Stimulated activated CD4-positive, alpha-beta T cell treated with anti-CD3 and anti-CD28 coated beads, Interleukin-12 subunit alpha, Interleukin-12 subunit beta, amount 100 ng/mL, for 4 hours (primary cell): Measurements from ENCODE around the gene EGFL7.

ENCODE experiments used
- DNase-seq: peaks from one replicate; pipeline ENCODE4 v3.0.0-alpha.2; 2020

The EGFL7 gene

GRCh38 chr9:136662656-136663581 is at the start of gene EGFL7:
TSS of gene EGFL7 (plus strand) at chr9:136662916. CDS start at chr9:136668283, 5,367 bp downstream.
- DNase-seq, result no peak

- DNase-seq, result no peak
Measured at GRCh38 chr9:136613824-136614371, 48.8 kb upstream of the EGFL7 start.

- no peak for DNase-seq
Measured at GRCh38 chr9:136614372-136614922, 48.3 kb upstream of the EGFL7 start.

- DNase-seq, result no peak
Measured at GRCh38 chr9:136614967-136615623, 47.6 kb upstream of the EGFL7 start.

- DNase-seq, result no peak
Measured at GRCh38 chr9:136615631-136616306, 46.9 kb upstream of the EGFL7 start.

GRCh38 chr9:136616307-136616635 is 46.4 kb upstream of the EGFL7 start:
- no peak for DNase-seq

- DNase-seq, result no peak
Measured at GRCh38 chr9:136616948-136617695, 45.6 kb upstream of the EGFL7 start.

- no peak for DNase-seq
Measured at GRCh38 chr9:136617746-136618579, 44.8 kb upstream of the EGFL7 start.

GRCh38 chr9:136618580-136619547 is 43.9 kb upstream of the EGFL7 start:
- DNase-seq, result no peak

- DNase-seq, result no peak
Measured at GRCh38 chr9:136619742-136620440, 42.8 kb upstream of the EGFL7 start.

GRCh38 chr9:136620441-136621018 is 42.2 kb upstream of the EGFL7 start:
- no peak for DNase-seq

- DNase-seq, result no peak
Measured at GRCh38 chr9:136621019-136621733, 41.5 kb upstream of the EGFL7 start.

GRCh38 chr9:136621734-136622093 is 41.0 kb upstream of the EGFL7 start:
- DNase-seq, result no peak

GRCh38 chr9:136622538-136622948 is 40.2 kb upstream of the EGFL7 start:
- DNase-seq, result no peak

- DNase-seq, result no peak
Measured at GRCh38 chr9:136623016-136623841, 39.5 kb upstream of the EGFL7 start.

- no peak for DNase-seq
Measured at GRCh38 chr9:136623842-136624183, 38.9 kb upstream of the EGFL7 start.

- no peak for DNase-seq
Measured at GRCh38 chr9:136624184-136624951, 38.3 kb upstream of the EGFL7 start.
